Measurements from ENCODE around the gene TTC7B. TPM values are rescaled to one million over a fixed set of nuclear protein-coding genes. Genes with fewer than 3 reads are reported as not detected.
"Not testable (repeated sequence)": the region's sequence is repeated elsewhere in the genome, so short reads cannot be mapped to it uniquely, and the experiment has no call there.

TTC7B gene
- total and polyA plus RNA-seq, 10 of the 15 experiments (the other 5 are each of a cell fraction or from before 2014, with no cell fraction given) = under 0.01 to 1.1 (median 0.26) TPM; not detected in 2

DNA sequence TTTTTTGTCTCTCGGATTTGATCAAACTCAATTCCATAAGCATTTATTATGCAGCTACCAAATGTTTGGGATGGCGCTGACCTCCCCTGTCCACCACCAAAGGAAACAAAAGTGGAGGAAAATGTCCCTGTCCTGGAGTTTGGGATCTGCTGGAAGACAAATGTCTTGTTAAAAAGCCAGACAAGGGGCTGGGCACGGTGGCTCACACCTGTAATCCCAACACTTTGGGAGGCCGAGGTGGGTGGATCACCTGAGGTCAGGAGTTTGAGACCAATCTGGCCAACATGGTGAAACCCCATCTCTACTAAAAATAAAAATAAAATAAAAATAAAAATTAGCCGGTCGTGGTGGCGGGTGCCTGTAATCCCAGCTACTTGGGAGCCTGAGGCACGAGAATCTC is 22.3 kb upstream of the TTC7B start:
- H3K27ac ChIP-seq (ENCODE audit: control insufficient read depth, insufficient read depth) = not testable (repeated sequence)
- 71% methylated on average over 8 of the region's 8 CpGs for WGBS (ENCODE audit: insufficient coverage, insufficient replicate concordance, low lambda C conversion rate, missing lambda C conversion rate)

DNA sequence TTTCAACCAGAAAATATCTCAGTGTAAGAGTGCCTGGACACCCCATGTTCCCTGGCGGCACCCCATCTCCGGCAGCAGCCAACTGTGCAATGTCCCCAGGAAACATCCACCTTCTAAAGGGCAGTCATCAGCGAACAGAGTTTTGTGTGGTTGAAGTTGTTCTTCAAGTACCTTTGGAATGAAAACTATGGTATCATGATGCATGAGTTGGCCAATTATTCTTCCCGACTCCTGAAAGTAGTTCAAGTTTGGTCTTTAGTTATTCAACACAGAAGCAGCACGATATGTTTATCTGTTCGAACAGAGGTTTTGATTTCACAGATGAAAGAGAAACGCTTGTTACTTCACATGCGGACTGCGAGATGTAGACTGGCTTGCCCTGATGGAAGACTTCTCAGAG is 21.1 kb upstream of the TTC7B start:
- Histone ChIP-seq H3K9me3 (replicated peaks; ENCODE audit: control insufficient read depth, insufficient read depth, low read length) (no peaks in the 10 kb centered on the region; the same call in 2 of the 3 replicates), H3K4me3 (no peak overlapping the region), H3K27ac (ENCODE audit: control insufficient read depth, insufficient read depth) (no peak overlapping the region), H3K27me3 (replicated peaks in 1 of 2; ENCODE audit: control insufficient read depth in 2 of 2, insufficient read depth in 2 of 2, low read length in 1 of 2) (no peaks in the 10 kb centered on the region), H3K9ac (ENCODE audit: control insufficient read depth, insufficient read depth, low read length) (no peak overlapping the region), H2AFZ (ENCODE audit: control insufficient read depth, low read depth, low read length) (no peak overlapping the region), H3K36me3 (ENCODE audit: control insufficient read depth in 2 of 2, insufficient read depth in 2 of 2, low read length in 1 of 2) (no peaks in the 10 kb centered on the region), H3K4me2 (ENCODE audit: control insufficient read depth, insufficient read depth) (no peak overlapping the region), H3K79me2 (ENCODE audit: control insufficient read depth, insufficient read depth, low read length) (no peaks in the 10 kb centered on the region), H3K4me1 (ENCODE audit: control insufficient read depth, insufficient read depth, low read length) (no peaks in the 10 kb centered on the region), H4K20me1 (ENCODE audit: control insufficient read depth, insufficient read depth) (no peaks in the 10 kb centered on the region)
- ChIA-PET CTCF (no interaction called here), POLR2A (no interaction called here), SMC1A (ENCODE audit: uncharacterized antibody, unreplicated experiment) (no interaction called here), RAD21 (ENCODE audit: unreplicated experiment) (no interaction called here)
- 73% methylated on average over 9 of the region's 9 CpGs for WGBS (ENCODE audit: insufficient coverage, insufficient replicate concordance, low lambda C conversion rate, missing lambda C conversion rate)
- TF ChIP-seq CEBPB (IDR thresholded peaks at IDR 0.05; ENCODE audit: borderline replicate concordance in 1 of 2, low read depth in 2 of 2, low read length in 2 of 2) (no peak), MEF2A (IDR thresholded peaks at IDR 0.05; ENCODE audit: insufficient read depth, low read depth, low read length) (no peak), POLR2AphosphoS5 (IDR thresholded peaks at IDR 0.05; ENCODE audit: low read length) (no peak), RELA (IDR thresholded peaks at IDR 0.05; ENCODE audit: borderline replicate concordance, partially characterized antibody) (no peak), SMAD1 (IDR thresholded peaks at IDR 0.05; ENCODE audit: low read depth, partially characterized antibody) (no peak)
- TF ChIP-seq, protein P1, sequence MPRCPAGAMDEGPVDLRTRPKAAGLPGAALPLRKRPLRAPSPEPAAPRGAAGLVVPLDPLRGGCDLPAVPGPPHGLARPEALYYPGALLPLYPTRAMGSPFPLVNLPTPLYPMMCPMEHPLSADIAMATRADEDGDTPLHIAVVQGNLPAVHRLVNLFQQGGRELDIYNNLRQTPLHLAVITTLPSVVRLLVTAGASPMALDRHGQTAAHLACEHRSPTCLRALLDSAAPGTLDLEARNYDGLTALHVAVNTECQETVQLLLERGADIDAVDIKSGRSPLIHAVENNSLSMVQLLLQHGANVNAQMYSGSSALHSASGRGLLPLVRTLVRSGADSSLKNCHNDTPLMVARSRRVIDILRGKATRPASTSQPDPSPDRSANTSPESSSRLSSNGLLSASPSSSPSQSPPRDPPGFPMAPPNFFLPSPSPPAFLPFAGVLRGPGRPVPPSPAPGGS (IDR thresholded peaks at IDR 0.05; ENCODE audit: borderline replicate concordance, insufficient read depth, low read depth, low read length, poor library complexity, severe bottlenecking) = no peak
- TF ChIP-seq, protein P2, sequence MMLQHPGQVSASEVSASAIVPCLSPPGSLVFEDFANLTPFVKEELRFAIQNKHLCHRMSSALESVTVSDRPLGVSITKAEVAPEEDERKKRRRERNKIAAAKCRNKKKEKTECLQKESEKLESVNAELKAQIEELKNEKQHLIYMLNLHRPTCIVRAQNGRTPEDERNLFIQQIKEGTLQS (IDR thresholded peaks at IDR 0.05; ENCODE audit: borderline replicate concordance, extremely low read depth, low read depth, low read length) = no peak
- in situ Hi-C loops (cut with MboI) (no loop called here), intact Hi-C loops (cut with micrococcal nuclease; ENCODE audit: unreplicated experiment) (no loop called here)
- DNase-seq (ENCODE audit: low read depth, low spot score) = no peak
- no TSS peak for BruUV-seq (replicated peaks)
- no peak for ATAC-seq
- FAIRE-seq = no peak

More for the DNA sequence above, 22.3 kb upstream of the TTC7B start:
- in situ Hi-C loops (cut with MboI); ATAC-seq; H3K36me3 ChIP-seq (ENCODE audit: control insufficient read depth in 2 of 2, insufficient read depth in 2 of 2, low read length in 1 of 2); RAD21 ChIA-PET (ENCODE audit: unreplicated experiment); H4K20me1 ChIP-seq (ENCODE audit: control insufficient read depth, insufficient read depth); H3K27me3 ChIP-seq (replicated peaks in 1 of 2; ENCODE audit: control insufficient read depth in 2 of 2, insufficient read depth in 2 of 2, low read length in 1 of 2); H3K4me2 ChIP-seq (ENCODE audit: control insufficient read depth, insufficient read depth); H3K9ac ChIP-seq (ENCODE audit: control insufficient read depth, insufficient read depth, low read length); H3K4me1 ChIP-seq (ENCODE audit: control insufficient read depth, insufficient read depth, low read length); H3K4me3 ChIP-seq; DNase-seq (ENCODE audit: low read depth, low spot score); H2AFZ ChIP-seq (ENCODE audit: control insufficient read depth, low read depth, low read length); FAIRE-seq; H3K9me3 ChIP-seq (replicated peaks; ENCODE audit: control insufficient read depth, insufficient read depth, low read length); intact Hi-C loops (cut with micrococcal nuclease; ENCODE audit: unreplicated experiment); BruUV-seq (replicated peaks); H3K79me2 ChIP-seq (ENCODE audit: control insufficient read depth, insufficient read depth, low read length); SMC1A ChIA-PET (ENCODE audit: uncharacterized antibody, unreplicated experiment); POLR2A ChIA-PET: not testable (repeated sequence)
- CTCF ChIA-PET = interaction anchor here (0.7 kb wide), 1 partner anchor 119 kb away, joined by 3 read pairs; no protein-coding TSS in a partner anchor
